Fibroblast of peridontal ligament (primary cell): ENCODE measurements around the gene SNRPB.

Experiments used
- DNase-seq: peaks from one replicate; pipeline ENCODE4 v3.0.0-alpha.2; 2010; ENCODE audit errors: extremely low read depth

Gene SNRPB

GRCh38 chr20:2429051-2429450 lies 41.5 kb downstream of the SNRPB start:
- no peak for DNase-seq

- DNase-seq: peak; percentile 2
Measured at GRCh38 chr20:2421247-2421646, 49.3 kb downstream of the SNRPB start.

GRCh38 chr20:2420510-2420909 lies 50.1 kb downstream of the SNRPB start:
- no peak for DNase-seq

- no peak for DNase-seq
Measured at GRCh38 chr20:2418388-2418787, 52.2 kb downstream of the SNRPB start.

GRCh38 chr20:2417213-2417541 lies 53.4 kb downstream of the SNRPB start:
- no peak for DNase-seq

GRCh38 chr20:2416541-2417212 lies 53.9 kb downstream of the SNRPB start:
- DNase-seq: no peak
